GM21825 (cell line): ENCODE results near the gene GALNT9.

Experiments
- ATAC-seq: cut with Tn5 transposase; IDR thresholded peaks from one replicate; pipeline ENCODE4 v1.9.1; 2021; ENCODE audit warnings: mild to moderate bottlenecking, moderate library complexity; ENCODE audit not compliant: unreplicated experiment

Gene GALNT9

DNA sequence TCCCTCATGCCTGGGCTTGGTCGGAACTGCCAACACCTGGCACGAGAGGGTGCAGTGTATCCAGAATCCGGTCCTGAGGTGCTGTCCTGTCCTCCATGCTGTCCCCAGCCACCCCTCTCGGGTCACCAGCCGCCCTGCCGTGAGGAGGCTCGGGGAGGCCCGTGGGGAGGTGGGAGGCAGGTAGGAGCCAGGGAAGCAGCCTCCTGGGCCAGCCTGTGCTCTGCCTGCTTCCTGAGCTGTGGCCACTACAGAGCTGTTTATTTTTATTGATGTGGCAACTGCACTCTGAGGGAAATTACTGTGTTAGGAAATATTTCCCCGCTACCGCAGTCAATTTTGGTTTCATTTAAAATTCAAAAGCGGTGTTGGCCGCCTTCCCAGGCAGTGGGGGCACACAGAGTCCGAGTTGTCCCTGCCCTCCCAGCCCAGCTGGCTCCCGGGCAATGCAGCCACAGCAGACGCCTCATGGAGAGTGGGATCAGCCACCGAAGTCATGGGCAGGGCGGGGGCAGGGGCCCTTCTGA is 166.8 kb downstream of the GALNT9 start:
- ATAC-seq, result no peak

DNA sequence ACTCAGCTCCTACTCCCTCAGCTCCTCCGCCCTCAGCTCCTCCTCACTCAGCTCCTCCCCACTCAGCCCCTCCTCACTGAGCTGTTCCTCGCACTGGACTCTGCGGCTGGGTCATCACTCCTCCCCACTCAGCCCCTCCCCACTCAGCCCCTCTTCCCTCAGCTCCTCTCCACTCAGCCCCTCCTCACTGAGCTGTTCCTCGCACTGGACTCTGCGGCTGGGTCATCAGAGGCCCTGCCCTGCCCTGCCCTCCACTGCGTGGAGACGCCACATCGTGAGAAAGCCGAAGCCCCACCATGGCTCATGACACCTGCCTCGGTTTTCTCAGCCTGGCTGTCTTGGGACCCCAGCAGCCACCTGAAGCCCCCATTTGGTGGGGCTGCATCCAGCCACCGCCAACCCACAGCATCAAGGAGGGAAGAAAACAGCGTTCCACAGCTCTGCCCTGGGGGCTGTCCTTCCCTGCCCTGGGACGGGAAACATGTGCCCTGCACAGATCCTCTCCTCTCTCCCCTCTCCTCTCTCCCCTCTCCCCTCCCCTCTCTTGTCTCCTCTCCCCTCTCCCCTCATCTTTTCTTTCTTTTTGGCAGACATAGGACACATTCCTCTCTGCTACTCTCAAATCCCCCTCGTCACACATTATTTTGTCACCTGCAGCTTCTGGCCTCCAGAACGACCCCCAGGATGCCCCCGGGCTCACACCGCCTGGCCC is 167.4 kb downstream of the GALNT9 start:
- no peak for ATAC-seq

DNA sequence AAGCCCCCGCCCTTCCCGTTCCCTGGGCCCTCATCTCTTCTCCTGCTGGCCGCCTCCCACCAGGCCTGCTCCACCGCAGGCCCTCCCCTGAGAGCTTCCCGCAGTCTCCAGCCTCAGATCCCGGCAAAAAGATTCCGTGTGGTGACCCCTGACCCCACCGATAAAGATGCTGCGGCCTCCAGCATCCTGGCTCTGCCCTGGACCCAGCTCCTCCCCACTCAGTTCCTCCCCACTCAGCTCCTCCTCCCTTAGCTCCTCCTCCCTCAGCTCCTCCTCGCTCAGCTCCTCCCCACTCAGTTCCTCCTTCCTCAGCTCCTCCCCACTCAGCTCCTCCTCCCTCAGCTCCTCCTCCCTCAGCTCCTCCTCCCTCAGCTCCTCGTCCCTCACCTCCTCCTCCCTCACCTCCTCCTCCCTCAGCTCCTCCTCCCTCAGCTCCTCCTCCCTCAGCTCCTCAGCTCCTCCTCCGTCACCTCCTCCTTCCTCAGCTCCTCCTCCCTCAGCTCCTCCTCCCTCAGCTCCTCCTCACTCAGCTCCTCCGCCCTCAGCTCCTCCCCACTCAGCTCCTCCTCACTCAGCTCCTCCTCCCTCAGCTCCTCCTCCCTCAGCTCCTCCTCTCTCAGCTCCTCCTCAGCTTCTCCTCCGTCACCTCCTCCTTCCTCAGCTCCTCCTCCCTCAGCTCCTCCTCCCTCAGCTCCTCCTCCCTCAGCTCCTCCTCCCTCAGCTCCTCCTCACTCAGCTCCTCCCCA is 168.2 kb downstream of the GALNT9 start:
- no peak for ATAC-seq

DNA sequence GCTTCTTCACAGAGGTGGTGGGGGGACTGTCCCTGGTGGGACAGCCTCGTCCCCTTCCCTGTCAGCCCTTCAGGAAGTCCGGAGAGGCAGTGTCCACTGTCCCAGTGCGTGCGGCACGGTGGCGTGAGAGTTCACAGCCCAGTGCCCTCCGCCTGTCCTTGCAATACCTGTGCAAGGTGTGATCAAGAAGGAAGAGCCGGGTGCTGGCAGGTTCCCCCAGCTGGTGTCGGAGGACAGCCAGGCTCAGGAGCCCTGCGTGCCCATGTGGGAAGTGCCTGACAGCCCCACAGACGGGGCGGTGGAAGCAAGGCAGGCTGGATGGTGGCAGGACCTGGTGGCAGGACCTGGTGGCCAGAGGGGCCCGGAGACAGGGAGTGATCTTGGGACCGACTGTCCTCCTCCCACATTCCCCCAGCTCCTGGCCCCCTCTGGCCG is 168.8 kb downstream of the GALNT9 start:
- ATAC-seq, result no peak

DNA sequence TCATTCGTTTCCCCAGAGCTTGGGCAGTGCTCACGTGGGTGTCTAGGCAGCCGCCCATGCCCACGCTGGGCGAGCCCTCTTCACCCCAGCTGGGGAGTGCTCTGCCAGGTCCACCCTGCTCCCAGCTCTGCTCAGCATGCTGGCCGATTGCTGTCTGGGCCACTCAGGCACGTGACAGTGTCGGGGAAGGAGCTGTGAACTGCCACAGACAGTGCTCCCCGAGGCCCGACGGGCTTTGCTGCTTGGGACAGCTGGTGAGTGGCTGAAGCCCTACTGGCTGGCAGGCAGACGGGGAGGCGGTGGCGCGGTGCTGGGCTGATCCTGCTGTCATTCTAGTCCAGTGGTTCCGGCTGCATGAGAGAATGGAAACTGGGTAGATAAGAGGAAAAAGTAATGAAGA is 169.4 kb downstream of the GALNT9 start:
- ATAC-seq, result no peak

DNA sequence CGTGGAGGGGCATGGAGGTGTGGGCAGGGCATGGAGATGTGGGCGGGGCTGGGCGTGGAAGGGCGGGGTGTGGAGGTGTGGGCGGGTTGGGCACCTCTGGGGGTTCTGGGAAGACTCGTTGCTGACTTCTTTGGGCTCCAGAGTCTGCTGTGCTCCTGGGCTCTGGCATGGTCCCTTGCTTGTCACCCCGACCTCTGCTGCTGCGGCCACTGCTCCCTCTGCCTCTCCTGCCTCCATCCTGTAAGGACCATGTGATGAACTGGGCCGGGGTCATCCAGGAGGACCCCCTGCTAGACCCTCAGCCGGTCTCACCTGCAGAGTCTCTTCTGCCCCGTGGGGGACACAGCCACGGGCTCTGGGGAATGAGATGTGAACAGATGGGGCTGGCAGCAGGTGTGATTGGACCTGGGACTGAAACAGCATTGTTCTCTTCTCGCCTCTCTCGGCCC is 169.8 kb downstream of the GALNT9 start:
- no peak for ATAC-seq

DNA sequence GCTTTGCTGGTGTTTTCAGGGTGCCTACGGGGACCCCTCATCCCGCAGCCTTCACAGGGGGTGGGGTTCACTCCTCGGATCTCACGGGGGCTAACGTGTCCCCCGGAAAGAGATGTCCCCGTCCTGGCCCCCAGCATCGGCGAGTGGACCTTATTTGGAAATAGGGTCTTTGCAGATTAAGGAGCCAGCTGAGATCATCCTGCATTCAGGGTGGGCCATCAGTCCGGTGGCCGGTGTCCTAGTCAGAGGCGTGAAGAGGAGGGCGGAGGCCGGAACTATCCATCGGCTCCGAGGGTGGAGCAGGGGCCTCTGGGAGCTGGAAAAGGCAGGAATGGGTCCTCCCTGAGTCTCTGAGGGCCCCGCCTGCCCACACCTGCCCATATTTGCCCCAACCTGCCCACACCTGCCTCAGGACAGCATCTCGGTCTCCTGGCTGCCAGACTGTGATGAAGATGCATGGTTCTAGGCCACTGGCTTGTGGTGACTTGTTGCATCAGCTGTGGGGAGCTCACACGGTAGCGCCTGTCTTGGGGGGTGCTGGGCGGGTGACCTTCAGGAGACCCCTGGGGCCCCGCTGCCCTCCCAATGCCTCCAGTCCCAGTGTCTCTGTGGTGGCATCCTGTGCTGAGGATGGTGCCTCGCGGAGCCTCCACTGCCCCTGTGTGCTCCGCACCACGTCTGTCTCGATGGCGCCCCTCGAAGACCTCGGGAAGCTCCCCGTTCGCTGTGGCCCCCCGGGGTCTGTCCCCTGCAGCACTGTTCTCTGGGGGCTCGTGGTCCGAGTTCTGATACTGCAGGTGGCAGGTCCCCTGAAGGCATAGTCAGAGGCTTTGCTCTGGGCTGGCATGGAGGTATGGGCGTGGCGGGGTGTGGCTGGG is 170.5 kb downstream of the GALNT9 start:
- ATAC-seq, result no peak

DNA sequence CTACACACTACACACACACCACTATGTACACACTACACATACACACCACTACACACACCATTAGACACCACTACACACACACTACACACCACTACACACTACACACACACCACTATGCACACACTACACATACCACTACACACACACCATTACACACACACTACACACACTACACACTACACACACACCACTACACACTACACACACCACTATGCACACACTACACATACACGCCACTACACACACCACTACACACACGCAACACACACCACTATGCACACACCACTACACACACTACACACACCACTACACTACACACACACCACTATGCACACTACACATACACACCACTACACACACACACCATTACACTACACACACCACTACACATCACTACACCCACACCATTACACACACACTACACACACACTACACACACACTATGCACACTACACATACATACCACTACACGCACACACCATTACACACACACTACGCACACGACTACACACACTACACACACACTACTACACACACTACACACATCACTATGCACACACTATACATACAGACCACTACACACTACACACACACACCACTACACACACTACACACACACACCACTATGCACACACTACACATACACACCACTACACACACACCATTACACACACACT is 171.5 kb downstream of the GALNT9 start:
- ATAC-seq, result no peak

DNA sequence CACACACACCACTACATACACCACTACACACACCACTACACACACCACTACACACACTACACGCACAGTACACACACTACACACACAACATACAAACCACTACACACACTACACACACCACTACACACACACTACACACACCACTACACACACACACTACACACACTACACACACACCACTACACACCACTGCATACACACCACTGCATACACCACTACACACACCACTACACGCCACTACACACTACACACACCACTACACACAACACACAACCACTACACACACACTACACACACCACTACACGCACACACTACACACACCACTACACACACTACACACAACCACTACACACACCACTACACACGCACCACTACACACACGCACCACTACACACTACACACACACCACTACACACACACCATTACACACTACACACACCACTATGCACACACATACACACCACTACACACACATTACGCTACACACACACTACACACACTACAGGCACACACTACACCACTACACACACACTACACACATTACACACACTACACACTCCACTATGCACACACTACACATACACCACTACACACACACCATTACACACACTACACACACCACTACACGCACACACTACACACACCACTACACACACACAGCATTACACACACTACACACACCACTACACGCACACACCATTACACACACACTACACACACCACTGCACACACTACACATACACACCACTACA is 172.6 kb downstream of the GALNT9 start:
- no peak for ATAC-seq

DNA sequence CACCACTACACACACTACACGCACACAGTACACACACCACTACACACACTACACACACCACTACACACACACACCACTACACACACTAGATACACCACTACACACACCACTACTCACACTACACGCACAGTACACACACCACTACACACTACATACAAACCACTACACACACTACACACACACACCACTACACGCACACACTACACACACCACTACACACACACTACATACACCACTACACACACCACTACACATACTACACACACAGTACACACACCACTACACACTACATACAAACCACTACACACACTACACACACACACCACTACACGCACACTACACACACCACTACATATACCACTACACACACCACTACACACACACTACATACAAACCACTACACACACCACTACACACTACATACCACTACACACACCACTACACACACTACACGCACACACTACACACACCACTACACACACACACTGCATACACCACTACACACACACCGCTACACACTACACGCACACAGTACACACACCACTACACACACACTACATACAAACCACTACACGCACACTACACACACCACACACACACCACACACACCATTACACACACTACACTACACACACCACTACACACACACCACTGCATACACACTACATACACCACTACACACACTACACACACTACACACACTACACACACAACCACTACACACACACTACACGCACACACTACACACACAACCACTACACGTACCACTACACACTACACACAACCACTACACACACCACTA is 173.4 kb downstream of the GALNT9 start:
- ATAC-seq, result no peak

DNA sequence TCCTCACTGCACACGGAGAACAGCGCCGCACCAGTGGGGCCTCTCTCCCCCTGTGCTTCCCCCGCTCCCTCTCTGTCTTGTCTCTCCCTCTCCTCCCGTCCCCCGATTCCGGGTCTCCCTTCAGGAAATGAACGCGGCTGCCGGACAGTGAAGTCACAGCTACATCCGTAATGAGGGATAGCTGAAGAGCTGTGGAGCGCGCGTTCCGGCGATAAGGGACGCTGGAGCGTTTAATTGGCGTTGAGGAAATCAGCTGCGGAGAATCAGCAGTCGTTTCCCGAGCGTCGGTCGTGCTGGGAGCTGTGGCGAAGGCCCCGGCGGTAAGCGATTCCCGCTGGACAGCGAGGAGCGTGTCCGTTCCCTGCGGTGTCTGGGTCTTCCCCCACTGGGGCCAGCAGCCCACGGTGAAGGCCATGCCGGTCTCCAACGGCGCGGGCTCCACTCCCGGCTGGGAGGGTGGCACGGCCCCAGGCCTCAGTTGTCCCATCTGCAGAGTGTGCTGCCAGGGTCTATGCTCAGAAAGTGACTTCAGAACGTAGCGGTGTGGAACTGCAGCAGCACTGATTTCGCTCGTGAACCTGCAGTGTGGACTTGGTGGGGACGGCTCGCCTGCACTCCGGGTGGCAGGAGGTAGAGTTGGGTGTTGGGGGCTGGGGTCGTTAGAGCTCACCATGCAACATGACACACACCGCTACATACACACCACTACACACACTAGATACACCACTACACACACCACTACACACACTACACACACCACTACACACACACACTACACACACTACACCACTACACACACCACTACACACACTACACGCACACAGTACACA is 174.2 kb downstream of the GALNT9 start:
- ATAC-seq, result no peak

DNA sequence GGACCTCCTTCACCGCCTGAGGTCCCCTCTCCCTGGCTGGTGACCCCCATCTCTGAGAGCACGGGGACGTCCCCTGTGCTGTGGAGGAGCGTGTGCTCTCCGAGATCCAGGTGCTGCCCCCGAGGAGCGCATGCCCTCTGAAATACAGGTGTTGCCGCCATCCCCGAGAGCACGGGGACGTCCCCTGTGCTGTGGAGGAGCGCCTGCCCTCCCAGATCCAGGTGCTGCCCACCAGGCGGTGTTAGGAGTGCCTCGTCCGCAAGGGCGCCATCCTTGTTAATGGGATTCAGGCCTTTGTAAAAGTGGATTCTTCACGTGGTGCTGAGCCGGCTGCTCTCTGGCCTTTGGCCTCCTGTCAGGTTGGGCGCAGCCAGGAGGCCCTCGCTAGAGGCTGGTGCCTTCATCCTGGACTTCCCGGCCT is 175.0 kb downstream of the GALNT9 start:
- ATAC-seq, result no peak

DNA sequence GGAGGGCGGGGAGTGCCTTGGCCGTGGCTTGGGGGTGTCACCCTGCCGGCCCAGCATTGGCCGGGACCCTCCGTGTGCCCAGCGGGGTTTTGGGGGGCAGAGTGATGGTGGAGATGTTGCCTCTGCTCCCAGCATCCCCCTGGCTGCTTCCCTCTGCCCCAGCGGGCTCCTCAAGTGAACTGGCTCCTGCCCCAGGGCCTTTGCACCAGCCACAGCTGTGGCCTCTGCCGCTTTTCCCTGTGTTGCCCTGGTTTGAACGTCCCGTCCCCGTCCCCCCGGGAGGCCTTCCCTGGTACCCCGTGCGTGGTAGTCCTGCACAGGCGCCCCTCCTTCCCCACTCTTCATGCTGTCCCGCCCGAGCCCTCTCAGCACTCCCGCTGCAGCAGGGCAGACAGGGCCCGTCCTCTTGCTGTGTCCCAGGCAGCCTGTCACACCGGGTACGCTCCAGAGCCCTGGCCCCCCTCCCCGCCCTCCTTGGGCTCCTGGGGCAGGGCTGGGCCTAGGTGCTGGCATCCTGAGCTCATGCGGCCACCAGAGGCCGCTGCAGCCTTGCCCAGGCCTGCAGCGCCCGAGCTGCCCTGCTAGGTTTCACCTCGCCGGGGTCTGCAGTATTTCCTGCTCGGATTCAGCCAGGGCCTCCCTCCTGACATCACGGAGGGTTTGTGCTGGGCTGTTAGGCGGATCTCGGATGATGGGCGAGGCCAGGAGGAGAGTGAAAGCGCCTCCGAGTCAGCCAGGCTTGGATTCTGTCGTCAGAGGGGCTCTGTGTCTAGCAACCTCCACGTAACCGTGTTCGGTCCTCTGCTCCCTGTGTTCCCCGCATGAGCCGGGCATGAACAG is 175.7 kb downstream of the GALNT9 start:
- peak; percentile 72 for ATAC-seq

DNA sequence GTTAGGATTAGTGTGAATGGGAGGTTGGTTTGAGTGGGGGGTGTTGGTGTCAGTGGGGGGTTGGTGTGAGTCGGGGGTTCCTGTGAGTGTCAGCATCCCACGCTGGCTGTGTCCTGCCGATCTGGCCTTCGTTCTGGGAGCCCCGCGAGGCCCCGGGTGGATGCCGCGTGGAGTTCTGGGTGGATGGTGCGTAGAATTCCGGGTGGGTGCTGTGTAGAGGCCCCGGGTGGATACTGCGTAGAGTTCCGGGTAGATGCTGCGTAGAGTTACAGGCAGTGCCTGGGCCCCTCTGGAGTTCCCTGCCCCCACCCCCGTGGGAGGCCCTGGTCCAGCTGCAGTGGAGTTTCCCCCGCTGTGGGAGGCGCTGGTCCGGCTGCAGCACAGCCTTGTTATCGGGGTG is 176.4 kb downstream of the GALNT9 start:
- no peak for ATAC-seq

DNA sequence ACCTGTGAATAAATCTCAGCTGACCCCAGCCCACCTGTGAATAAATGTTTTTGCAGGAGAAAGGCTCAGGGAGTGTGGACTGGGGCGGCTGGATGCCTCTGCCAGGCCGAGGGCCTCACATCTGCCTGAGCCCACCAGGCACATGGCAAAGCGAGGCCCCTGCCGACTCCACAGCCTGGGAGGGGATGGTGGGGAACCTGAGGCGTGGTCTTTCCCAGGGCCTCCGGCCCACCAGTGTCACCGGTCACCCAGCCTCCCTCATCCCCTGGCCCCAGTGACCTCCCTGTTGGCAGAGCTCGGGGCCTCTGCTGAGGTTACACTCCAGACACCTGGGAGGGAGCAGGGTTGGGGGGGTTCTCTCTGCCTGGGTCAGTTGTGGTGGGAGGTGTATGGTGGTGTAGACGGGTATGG is 177.0 kb downstream of the GALNT9 start:
- ATAC-seq, result no peak

DNA sequence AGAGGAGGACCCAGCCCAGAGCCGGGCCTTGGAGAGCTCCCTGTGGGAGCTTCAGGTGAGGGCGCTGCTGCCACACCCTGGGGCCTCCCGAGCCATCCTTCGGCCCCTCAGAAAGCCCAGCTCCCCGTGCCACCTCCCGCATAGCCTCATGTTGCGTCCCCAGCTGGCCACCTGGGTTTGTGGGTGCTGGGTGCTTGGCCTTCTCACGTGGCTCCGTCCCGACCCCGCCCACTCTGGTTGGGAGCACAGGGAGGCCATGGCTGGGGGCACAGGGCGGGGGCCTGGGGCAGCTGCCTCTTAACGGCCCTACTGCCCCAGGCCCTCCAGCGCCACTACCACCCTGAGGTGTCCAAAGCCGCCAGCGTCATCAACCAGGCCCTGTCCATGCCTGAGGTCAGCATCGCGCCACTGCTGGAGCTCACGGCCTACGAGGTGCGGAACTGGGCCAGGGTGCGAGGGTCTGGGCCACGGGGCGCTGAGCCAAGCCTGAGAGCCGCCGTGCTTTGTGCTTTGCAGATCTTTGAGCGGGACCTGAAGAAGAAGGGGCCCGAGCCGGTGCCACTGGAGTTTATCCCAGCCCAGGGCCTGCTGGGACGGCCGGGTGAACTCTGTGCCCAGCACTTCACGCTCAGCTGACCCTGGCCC is 177.5 kb downstream of the GALNT9 start:
- ATAC-seq, result no peak
